ENCODE data around the gene TIMM29. TPM values are rescaled to one million over a fixed set of nuclear protein-coding genes. Genes with fewer than 3 reads are reported as not detected.

The TIMM29 gene
- total RNA-seq, 1 experiment from 2014 or later = 30.4 TPM

DNA sequence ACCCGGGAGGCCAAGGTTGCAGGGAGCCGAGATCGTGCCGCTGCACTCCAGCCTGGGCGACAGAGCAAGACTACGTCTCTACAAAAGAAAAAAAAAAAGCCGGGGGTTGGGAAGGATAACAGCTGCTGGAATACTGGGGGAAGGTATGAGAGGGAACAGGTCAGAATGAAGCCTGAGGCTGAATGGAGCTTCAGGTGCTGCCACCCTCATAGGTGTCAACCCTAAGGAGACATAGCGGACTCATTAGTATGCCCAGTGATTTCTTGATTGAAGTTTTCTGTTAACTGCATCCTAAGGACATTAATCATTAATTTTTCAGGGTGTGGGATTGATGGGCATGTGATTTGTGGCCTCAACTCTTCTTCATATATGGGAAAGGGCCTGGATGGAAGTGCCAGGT lies 38.2 kb downstream of the TIMM29 start:
- Mint-ChIP-seq H3K4me3 (ENCODE audit: unreplicated experiment) (no peak overlapping the region), H3K27me3 (ENCODE audit: insufficient read depth, unreplicated experiment) (no peaks in the 10 kb centered on the region), H3K9me3 (ENCODE audit: unreplicated experiment) (no peaks in the 10 kb centered on the region), H3K4me1 (ENCODE audit: low read depth, unreplicated experiment) (peaks cover 12% of the 10 kb centered on the region), H3K36me3 (ENCODE audit: insufficient read depth, unreplicated experiment) (peaks cover 16% of the 10 kb centered on the region), H3K27ac (ENCODE audit: unreplicated experiment) (no peak overlapping the region)
- TF ChIP-seq CTCF (IDR thresholded peaks at IDR 0.05; ENCODE audit: insufficient read depth in 1 of 2, low read depth in 1 of 2, low read length in 1 of 2, severe bottlenecking in 1 of 2, unreplicated experiment in 1 of 2) = no peak
- Histone ChIP-seq H3K9me3 (no peaks in the 10 kb centered on the region), H3K4me3 (ENCODE audit: low read depth, low read length) (no peak overlapping the region), H3K4me1 (peaks cover 9% of the 10 kb centered on the region; the same call in 1 of the 2 replicates), H3K27me3 (replicated peaks; ENCODE audit: control insufficient read depth, insufficient read depth, low read length) (no peaks in the 10 kb centered on the region), H3K36me3 (ENCODE audit: control insufficient read depth, insufficient read depth, low read length) (no peaks in the 10 kb centered on the region; the same call in 1 of the 2 replicates)
- no peak for DNase-seq
- CTCF ChIA-PET = interaction anchor here (0.7 kb wide), 1 partner anchor 69 kb away, joined by 4 read pairs; no protein-coding TSS in a partner anchor
- intact Hi-C loops (cut with micrococcal nuclease; ENCODE audit: unreplicated experiment) = no loop called here
- BruUV-seq (replicated peaks) = no TSS peak
- POLR2A ChIA-PET = no interaction called here

GRCh38 chr19:10968527-10969135 lies 40.0 kb downstream of the TIMM29 start:
- no peaks in the 10 kb centered on the region for H3K27me3 ChIP-seq (replicated peaks; ENCODE audit: control insufficient read depth, insufficient read depth, low read length)
- no peaks in the 10 kb centered on the region; the same call in 1 of the 2 replicates for H3K36me3 ChIP-seq (ENCODE audit: control insufficient read depth, insufficient read depth, low read length)
- H3K9me3 Mint-ChIP-seq (ENCODE audit: unreplicated experiment) = no peaks in the 10 kb centered on the region
- peaks cover 12% of the 10 kb centered on the region for H3K36me3 Mint-ChIP-seq (ENCODE audit: insufficient read depth, unreplicated experiment)
- no peak for TF ChIP-seq CTCF (IDR thresholded peaks at IDR 0.05; ENCODE audit: insufficient read depth in 1 of 2, low read depth in 1 of 2, low read length in 1 of 2, severe bottlenecking in 1 of 2, unreplicated experiment in 1 of 2)
- no peaks in the 10 kb centered on the region for H3K27me3 Mint-ChIP-seq (ENCODE audit: insufficient read depth, unreplicated experiment)
- H3K4me1 Mint-ChIP-seq (ENCODE audit: low read depth, unreplicated experiment) = peaks cover 6% of the 10 kb centered on the region
- peaks cover under 1% of the 10 kb centered on the region; the same call in 1 of the 2 replicates for H3K4me1 ChIP-seq
- H3K4me3 Mint-ChIP-seq (ENCODE audit: unreplicated experiment) = no peak overlapping the region
- no peak overlapping the region for H3K27ac Mint-ChIP-seq (ENCODE audit: unreplicated experiment)
- CTCF ChIA-PET = interaction anchor here (0.6 kb wide), 1 partner anchor 732 kb away, joined by 3 read pairs; no protein-coding TSS in a partner anchor
- no peak for DNase-seq
- no peak overlapping the region for H3K4me3 ChIP-seq (ENCODE audit: low read depth, low read length)
- no TSS peak for BruUV-seq (replicated peaks)
- POLR2A ChIA-PET = no interaction called here
- H3K9me3 ChIP-seq = no peaks in the 10 kb centered on the region
- intact Hi-C loops (cut with micrococcal nuclease; ENCODE audit: unreplicated experiment) = no loop called here

DNA sequence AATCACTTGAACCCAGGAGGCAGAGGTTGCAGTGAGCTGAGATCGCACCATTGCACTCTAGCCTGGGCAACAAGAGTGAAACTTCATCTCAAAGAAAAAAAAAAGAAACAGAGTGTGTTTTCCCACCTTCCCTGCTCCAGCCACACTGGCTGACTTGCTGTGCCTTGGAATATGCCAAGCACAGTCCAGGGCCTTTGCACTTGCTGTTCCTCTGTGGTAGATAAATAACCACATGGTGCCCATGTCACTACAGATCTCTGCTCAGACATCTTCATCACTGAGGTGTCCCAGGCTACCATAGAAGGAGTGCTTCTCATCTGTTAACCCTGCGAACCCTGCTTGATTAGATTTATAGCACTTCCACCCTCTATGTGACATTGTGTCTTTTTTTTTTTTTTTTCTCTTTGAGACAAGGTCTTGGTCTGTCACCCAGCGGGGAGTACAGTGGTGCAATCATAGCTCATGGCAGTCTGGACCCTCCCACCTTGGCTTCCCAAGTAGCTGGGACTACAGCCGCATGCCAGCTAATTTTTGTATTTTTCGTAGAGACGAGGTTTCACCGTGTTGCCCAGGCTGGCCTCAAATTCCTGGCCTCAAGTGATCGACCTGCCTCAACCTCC lies 42.6 kb downstream of the TIMM29 start:
- H3K36me3 ChIP-seq (ENCODE audit: control insufficient read depth, insufficient read depth, low read length) = no peaks in the 10 kb centered on the region; the same call in 1 of the 2 replicates
- H3K4me1 Mint-ChIP-seq (ENCODE audit: low read depth, unreplicated experiment) = peaks cover 7% of the 10 kb centered on the region
- no peaks in the 10 kb centered on the region for H3K27me3 ChIP-seq (replicated peaks; ENCODE audit: control insufficient read depth, insufficient read depth, low read length)
- no peak overlapping the region for H3K4me3 Mint-ChIP-seq (ENCODE audit: unreplicated experiment)
- POLR2A ChIA-PET = no interaction called here
- H3K27me3 Mint-ChIP-seq (ENCODE audit: insufficient read depth, unreplicated experiment) = no peaks in the 10 kb centered on the region
- peaks cover 23% of the 10 kb centered on the region for H3K36me3 Mint-ChIP-seq (ENCODE audit: insufficient read depth, unreplicated experiment)
- H3K4me3 ChIP-seq (ENCODE audit: low read depth, low read length) = no peak overlapping the region
- intact Hi-C loops (cut with micrococcal nuclease; ENCODE audit: unreplicated experiment) = no loop called here
- DNase-seq = no peak
- H3K9me3 Mint-ChIP-seq (ENCODE audit: unreplicated experiment) = no peaks in the 10 kb centered on the region
- H3K27ac Mint-ChIP-seq (ENCODE audit: unreplicated experiment) = no peak overlapping the region
- no TSS peak for BruUV-seq (replicated peaks)
- H3K4me1 ChIP-seq = peaks cover 10% of the 10 kb centered on the region
- TF ChIP-seq CTCF (IDR thresholded peaks at IDR 0.05; ENCODE audit: insufficient read depth in 1 of 2, low read depth in 1 of 2, low read length in 1 of 2, severe bottlenecking in 1 of 2, unreplicated experiment in 1 of 2) = no peak
- no peaks in the 10 kb centered on the region for H3K9me3 ChIP-seq
- CTCF ChIA-PET = interaction anchor here (1.0 to 1.1 kb wide), 2 partner anchors 29 to 155 kb away, joined by 3 to 7 read pairs; no protein-coding TSS in a partner anchor
